Stimulated activated CD4-positive, alpha-beta T cell treated with anti-CD3 and anti-CD28 coated beads, TNF-alpha, amount 100 ng/mL, for 24 hours (primary cell): ENCODE data around the gene DIP2A.
A peak's percentile ranks its signal among the peaks of the same experiment; 100 is the strongest.
"Not testable (repeated sequence)": the region's sequence is repeated elsewhere in the genome, so short reads cannot be mapped to it uniquely, and the experiment has no call there.

Source experiments
- DNase-seq, 3 experiments: peaks; one replicate each; pipeline ENCODE4 v3.0.0-alpha.2; 2020; ENCODE audit warnings: low read depth in 3 of 3

DIP2A gene

GRCh38 chr21:46443910-46444309 is 14.8 kb upstream of the DIP2A start:
- no peak for DNase-seq

GRCh38 chr21:46448108-46448507 is 10.6 kb upstream of the DIP2A start:
- no peak for DNase-seq

- DNase-seq: not testable (repeated sequence)
Observed at GRCh38 chr21:46448855-46449254, 9.8 kb upstream of the DIP2A start.

GRCh38 chr21:46452710-46453109 is 6.0 kb upstream of the DIP2A start:
- no peak for DNase-seq

GRCh38 chr21:46454142-46454541 is 4.5 kb upstream of the DIP2A start:
- no peak for DNase-seq

- DNase-seq: no peak
Observed at GRCh38 chr21:46454634-46455390, 3.9 kb upstream of the DIP2A start.

GRCh38 chr21:46455575-46456385 is 2.9 kb upstream of the DIP2A start:
- DNase-seq: no peak

- DNase-seq: no peak
Observed at GRCh38 chr21:46456750-46457149, 1.9 kb upstream of the DIP2A start.

GRCh38 chr21:46457801-46458314 is 833 bp upstream of the DIP2A start:
- peak in 2 of 3 experiments; percentile 3 to 38 for DNase-seq

- DNase-seq: no peak
Observed at GRCh38 chr21:46459024-46459355, 299 bp downstream of the DIP2A start.

- DNase-seq: no peak
Observed at GRCh38 chr21:46459356-46460112, 843 bp downstream of the DIP2A start.

- no peak for DNase-seq
Observed at GRCh38 chr21:46461909-46462308, 3.2 kb downstream of the DIP2A start.

GRCh38 chr21:46465153-46465552 is 6.5 kb downstream of the DIP2A start:
- not testable (repeated sequence) for DNase-seq

- no peak for DNase-seq
Observed at GRCh38 chr21:46465651-46466050, 7.0 kb downstream of the DIP2A start.

GRCh38 chr21:46468108-46468774 is 9.6 kb downstream of the DIP2A start:
- DNase-seq: no peak

- DNase-seq: no peak
Observed at GRCh38 chr21:46469275-46469674, 10.6 kb downstream of the DIP2A start.

- DNase-seq: no peak
Observed at GRCh38 chr21:46471514-46471913, 12.8 kb downstream of the DIP2A start.

- DNase-seq: no peak
Observed at GRCh38 chr21:46472246-46472645, 13.6 kb downstream of the DIP2A start.

GRCh38 chr21:46474382-46474781 is 15.7 kb downstream of the DIP2A start:
- no peak for DNase-seq

- DNase-seq: no peak
Observed at GRCh38 chr21:46475296-46475695, 16.6 kb downstream of the DIP2A start.

GRCh38 chr21:46477765-46478164 is 19.1 kb downstream of the DIP2A start:
- DNase-seq: no peak

GRCh38 chr21:46478910-46479309 is 20.2 kb downstream of the DIP2A start:
- DNase-seq: no peak
